GM04503 (cell line): ENCODE data around the gene HECA.
"Not testable (repeated sequence)": the region's sequence is repeated elsewhere in the genome, so short reads cannot be mapped to it uniquely, and the experiment has no call there.

Experiments
- DNase-seq: peaks from one replicate; pipeline ENCODE4 v3.0.0-alpha.2; 2012; ENCODE audit warnings: low read depth

Gene HECA

GRCh38 chr6:139205843-139206242 is 71.0 kb downstream of the HECA start:
- DNase-seq: no peak

GRCh38 chr6:139210766-139211165 is 75.9 kb downstream of the HECA start:
- DNase-seq: not testable (repeated sequence)

GRCh38 chr6:139212460-139212859 is 77.6 kb downstream of the HECA start:
- not testable (repeated sequence) for DNase-seq

- DNase-seq: peak; percentile 85
Observed at GRCh38 chr6:139219271-139219729, 84.4 kb downstream of the HECA start.

- no peak for DNase-seq
Observed at GRCh38 chr6:139219746-139220145, 84.9 kb downstream of the HECA start.

GRCh38 chr6:139228387-139228786 is 93.5 kb downstream of the HECA start:
- not testable (repeated sequence) for DNase-seq
